ENCODE data around the gene TRIM62. TPM values are rescaled to one million over a fixed set of nuclear protein-coding genes. Genes with fewer than 3 reads are reported as not detected.

TRIM62 gene
- total RNA-seq, 1 experiment from 2014 or later: 6.9 TPM

DNA sequence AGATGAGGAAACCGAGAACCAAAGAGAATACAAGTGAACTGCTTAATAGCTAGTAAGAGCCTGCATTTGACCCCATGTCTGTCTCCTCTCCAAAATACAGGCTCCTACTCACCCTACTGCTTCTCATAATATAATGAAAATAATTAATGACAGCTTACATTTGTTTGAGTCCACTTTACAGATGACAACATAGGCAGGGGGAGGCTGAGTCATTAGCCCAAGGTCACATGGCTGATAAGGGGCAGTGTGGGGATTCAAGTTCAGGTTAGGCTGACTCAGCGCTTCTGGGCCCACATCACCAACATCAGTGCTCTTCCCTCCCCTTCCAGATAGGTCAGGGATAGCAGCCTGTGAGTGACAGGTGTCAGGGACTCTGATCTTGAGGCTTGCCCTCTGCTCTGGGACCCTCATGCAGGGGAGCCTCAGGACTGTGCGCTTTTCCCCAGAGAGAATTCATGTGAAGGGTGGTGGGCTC, 84.7 kb downstream of the TRIM62 start:
- no peak overlapping the region for H2BK12ac ChIP-seq (ENCODE audit: insufficient read length, low read depth, low read length)
- no peak overlapping the region for H4K5ac ChIP-seq (ENCODE audit: insufficient read length, low read depth, low read length)
- DNase-seq: no peak
- H4K8ac ChIP-seq (replicated peaks; ENCODE audit: insufficient read length, low read depth, low read length): no peak overlapping the region
- H4K91ac ChIP-seq (ENCODE audit: insufficient read length, low read depth, low read length): no peak overlapping the region
- WGBS (ENCODE audit: extremely low coverage, insufficient read length, low lambda C conversion rate): no CpG with 5 or more reads among the region's 3 CpGs
- no peak overlapping the region for H2BK5ac ChIP-seq (ENCODE audit: insufficient read length, low read length)
- H2BK120ac ChIP-seq (ENCODE audit: low read depth, low read length, poor library complexity, severe bottlenecking): no peak overlapping the region
- no peak overlapping the region for H2BK15ac ChIP-seq (ENCODE audit: low read depth, low read length)
- peaks cover 6% of the 10 kb centered on the region; the same call in 1 of the 2 replicates for H3K4me1 ChIP-seq (ENCODE audit: insufficient read depth, low read length)
- H3K79me2 ChIP-seq (ENCODE audit: insufficient read depth, low read length): no peaks in the 10 kb centered on the region
- H2AK5ac ChIP-seq (ENCODE audit: insufficient read length, low read length): no peak overlapping the region
- no peak overlapping the region for H3K9ac ChIP-seq (ENCODE audit: extremely low read depth, insufficient read length, low read length)
- H3K4ac ChIP-seq (ENCODE audit: low read depth, low read length): no peak overlapping the region
- no peak overlapping the region for H3K18ac ChIP-seq (ENCODE audit: insufficient read length, low read depth, low read length)
- H3K27me3 ChIP-seq (ENCODE audit: insufficient read depth, low read length): no peaks in the 10 kb centered on the region
- no peak overlapping the region for H2AFZ ChIP-seq (ENCODE audit: low read length)
- H3T11ph ChIP-seq (ENCODE audit: low read length): no peak overlapping the region
- Mint-ChIP-seq H3K4me3 (no peak overlapping the region), H3K4me1 (peaks cover 18 to 24% of the 10 kb centered on the region in 2 experiments), H3K27ac (no peak overlapping the region), H3K27me3 (ENCODE audit: low read depth) (peaks cover 12% of the 10 kb centered on the region), H3K9me3 (no peaks in the 10 kb centered on the region; a peak in 2 of 5 replicates), H3K36me3 (ENCODE audit: insufficient read depth in 1 of 3, low read depth in 3 of 3) (no peaks in the 10 kb centered on the region)
- no peak overlapping the region for H3K23ac ChIP-seq (ENCODE audit: insufficient read length, low read depth, low read length)
- no peak overlapping the region for H3K14ac ChIP-seq (ENCODE audit: insufficient read depth, low read length)
- H3K9me3 ChIP-seq (ENCODE audit: control insufficient read depth, low read depth, low read length): no peaks in the 10 kb centered on the region
- H2BK20ac ChIP-seq (ENCODE audit: low read depth, low read length, poor library complexity, severe bottlenecking): no peak overlapping the region
- no peak overlapping the region for H3K56ac ChIP-seq (ENCODE audit: insufficient read length, low read depth, low read length)
- TF ChIP-seq, protein P1, sequence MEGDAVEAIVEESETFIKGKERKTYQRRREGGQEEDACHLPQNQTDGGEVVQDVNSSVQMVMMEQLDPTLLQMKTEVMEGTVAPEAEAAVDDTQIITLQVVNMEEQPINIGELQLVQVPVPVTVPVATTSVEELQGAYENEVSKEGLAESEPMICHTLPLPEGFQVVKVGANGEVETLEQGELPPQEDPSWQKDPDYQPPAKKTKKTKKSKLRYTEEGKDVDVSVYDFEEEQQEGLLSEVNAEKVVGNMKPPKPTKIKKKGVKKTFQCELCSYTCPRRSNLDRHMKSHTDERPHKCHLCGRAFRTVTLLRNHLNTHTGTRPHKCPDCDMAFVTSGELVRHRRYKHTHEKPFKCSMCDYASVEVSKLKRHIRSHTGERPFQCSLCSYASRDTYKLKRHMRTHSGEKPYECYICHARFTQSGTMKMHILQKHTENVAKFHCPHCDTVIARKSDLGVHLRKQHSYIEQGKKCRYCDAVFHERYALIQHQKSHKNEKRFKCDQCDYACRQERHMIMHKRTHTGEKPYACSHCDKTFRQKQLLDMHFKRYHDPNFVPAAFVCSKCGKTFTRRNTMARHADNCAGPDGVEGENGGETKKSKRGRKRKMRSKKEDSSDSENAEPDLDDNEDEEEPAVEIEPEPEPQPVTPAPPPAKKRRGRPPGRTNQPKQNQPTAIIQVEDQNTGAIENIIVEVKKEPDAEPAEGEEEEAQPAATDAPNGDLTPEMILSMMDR (conservative IDR thresholded peaks at IDR 0.05): no peak
- H3K4me2 ChIP-seq (ENCODE audit: insufficient read depth, insufficient read length, low read length): no peak overlapping the region
- no peaks in the 10 kb centered on the region for H3K23me2 ChIP-seq (ENCODE audit: insufficient read length, low read depth, low read length, poor library complexity, severe bottlenecking)
- H3K27ac ChIP-seq (ENCODE audit: insufficient read length, low read depth, low read length): no peak overlapping the region
- H3K79me1 ChIP-seq (ENCODE audit: insufficient read depth, low read depth, low read length, poor library complexity, severe bottlenecking): no peaks in the 10 kb centered on the region
- peaks cover 2% of the 10 kb centered on the region for H4K20me1 ChIP-seq (ENCODE audit: control insufficient read depth, insufficient read depth, insufficient read length)

Data from H9 (cell line).